SJSA1 (cell line): ENCODE measurements around the gene KCNA1. TPM values are rescaled to one million over a fixed set of nuclear protein-coding genes. Genes with fewer than 3 reads are reported as not detected.

ENCODE experiments used
- DNase-seq, 2 experiments: peaks; one replicate each; pipeline ENCODE4 v3.0.0-alpha.2; 2015 to 2020; ENCODE audit warnings: low spot score in 2 of 2, low read depth in 1 of 2
- H3K27ac ChIP-seq: fragments of 250-450 bp; sonication (Bioruptor Pico); 2 replicates; pipeline ENCODE4 v1.5.1; 2020; ENCODE audit warnings: mild to moderate bottlenecking, moderate library complexity
- H3K27me3 ChIP-seq: fragments of 250-450 bp; sonication (Bioruptor Pico); replicated peaks from 2 replicates; pipeline ENCODE4 v1.5.1; 2020; ENCODE audit warnings: mild to moderate bottlenecking, moderate library complexity
- H3K36me3 ChIP-seq: fragments of 250-450 bp; sonication (Bioruptor Pico); 2 replicates; pipeline ENCODE4 v1.5.1; 2020; ENCODE audit warnings: mild to moderate bottlenecking
- H3K4me1 ChIP-seq: fragments of 250-450 bp; sonication (Bioruptor Pico); replicated peaks from 2 replicates; pipeline ENCODE4 v1.6.1; 2021; ENCODE audit warnings: mild to moderate bottlenecking
- H3K4me3 ChIP-seq: fragments of 250-450 bp; sonication (Bioruptor Pico); 2 replicates; pipeline ENCODE4 v1.5.1; 2020; ENCODE audit warnings: mild to moderate bottlenecking
- H3K9me3 ChIP-seq: fragments of 250-450 bp; sonication (Bioruptor Pico); replicated peaks from 2 replicates; pipeline ENCODE4 v1.5.1; 2020; ENCODE audit warnings: mild to moderate bottlenecking
- total RNA-seq: library from RNA; depleted of rRNA; stranded (reverse); fragments of >200 nt; shearing (Covaris generic); gene quantifications from 2 replicates; pipeline ENCODE4 v1.2.3, GENCODE V29; 2014; rRNA removed

Gene KCNA1
- total RNA-seq, 1 experiment from 2014 or later, result not detected

DNA sequence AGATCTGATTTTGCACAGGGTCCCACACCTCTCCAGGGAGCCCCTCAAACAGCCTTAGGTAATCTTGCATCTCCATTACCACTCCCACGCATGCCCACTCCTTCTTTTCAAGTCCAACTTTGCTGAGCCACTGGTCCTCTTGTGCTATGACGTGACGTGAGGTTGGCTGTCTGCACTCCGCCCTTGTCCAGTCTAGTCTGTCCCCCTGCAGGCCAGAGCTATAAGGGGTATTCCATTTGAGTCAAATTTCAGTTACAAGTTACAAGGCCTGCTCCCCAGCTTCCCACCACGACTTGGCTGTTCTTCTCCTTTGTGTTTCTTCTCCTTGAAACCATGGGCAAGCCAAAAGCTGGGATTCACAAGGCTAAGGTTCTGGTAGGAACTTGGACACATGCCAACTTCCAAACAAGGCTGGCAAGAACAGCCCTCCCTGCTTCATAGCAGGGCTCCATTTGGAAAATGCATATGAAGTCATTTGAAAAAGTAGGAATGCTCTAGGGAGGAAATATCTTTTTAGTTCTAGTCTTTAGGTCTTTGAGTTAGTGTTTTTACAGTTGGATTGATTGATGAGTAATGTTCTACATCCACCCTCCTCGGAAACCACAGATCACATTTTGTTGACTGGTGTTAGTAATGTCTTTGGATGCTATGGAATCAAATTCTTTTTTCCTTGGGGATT lies 49.1 kb downstream of the KCNA1 start:
- no peaks in the 10 kb centered on the region for H3K9me3 ChIP-seq
- DNase-seq, result no peak
- H3K27ac ChIP-seq, result no peak overlapping the region
- H3K27me3 ChIP-seq, result peaks cover 21% of the 10 kb centered on the region
- no peak overlapping the region for H3K4me3 ChIP-seq
- no peaks in the 10 kb centered on the region for H3K36me3 ChIP-seq
- H3K4me1 ChIP-seq, result peaks cover 4% of the 10 kb centered on the region; the same call in 1 of the 2 replicates

DNA sequence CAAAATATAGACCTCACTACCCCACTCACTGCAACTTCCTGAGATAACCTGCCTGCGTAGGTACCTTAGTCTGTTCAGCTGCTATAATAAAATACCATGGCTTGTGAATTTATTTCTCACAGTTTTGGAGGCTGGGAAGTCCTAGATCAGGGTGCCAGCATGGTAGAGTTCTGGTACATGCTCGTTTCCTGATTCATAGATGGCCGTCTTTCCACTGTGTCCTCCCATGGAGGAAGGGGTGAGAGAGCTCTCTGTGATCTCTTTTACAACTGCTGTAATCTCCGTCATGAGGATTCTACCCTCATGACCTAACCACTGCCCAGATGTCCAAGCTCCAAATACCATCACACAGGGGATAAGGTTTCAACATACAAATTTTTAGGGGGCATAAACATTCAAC lies 49.7 kb downstream of the KCNA1 start:
- no peaks in the 10 kb centered on the region; the same call in 1 of the 2 replicates for H3K9me3 ChIP-seq
- H3K27me3 ChIP-seq, result peaks cover 19% of the 10 kb centered on the region
- DNase-seq, result no peak
- peaks cover 4% of the 10 kb centered on the region; the same call in 1 of the 2 replicates for H3K4me1 ChIP-seq
- H3K36me3 ChIP-seq, result no peaks in the 10 kb centered on the region
- no peak overlapping the region for H3K4me3 ChIP-seq
- no peak overlapping the region for H3K27ac ChIP-seq

DNA sequence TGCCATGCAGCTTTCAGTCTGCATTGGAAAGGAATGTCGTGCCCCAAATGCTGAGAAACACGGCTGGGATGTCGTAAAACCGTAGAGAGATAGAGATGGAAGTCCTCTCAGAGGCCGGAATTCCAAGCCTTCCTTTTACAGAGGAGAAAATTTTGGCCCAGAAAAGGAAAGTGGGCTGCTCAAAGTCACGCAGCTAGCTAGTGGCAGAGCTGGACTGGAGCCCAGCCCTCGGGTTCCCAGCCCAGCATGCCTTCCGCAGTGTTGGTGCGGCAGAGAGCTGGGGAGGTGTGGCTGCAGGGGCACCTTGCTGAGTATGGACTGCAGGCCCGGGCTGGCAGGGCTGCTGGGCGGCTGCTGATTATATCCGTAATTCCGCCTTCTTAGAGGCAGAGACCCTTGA lies 50.3 kb downstream of the KCNA1 start:
- no peak for DNase-seq
- no peak overlapping the region for H3K27ac ChIP-seq
- H3K4me3 ChIP-seq, result no peak overlapping the region
- no peaks in the 10 kb centered on the region; the same call in 1 of the 2 replicates for H3K9me3 ChIP-seq
- peaks cover 18% of the 10 kb centered on the region for H3K27me3 ChIP-seq
- no peaks in the 10 kb centered on the region for H3K36me3 ChIP-seq
- peaks cover 4% of the 10 kb centered on the region; the same call in 1 of the 2 replicates for H3K4me1 ChIP-seq

DNA sequence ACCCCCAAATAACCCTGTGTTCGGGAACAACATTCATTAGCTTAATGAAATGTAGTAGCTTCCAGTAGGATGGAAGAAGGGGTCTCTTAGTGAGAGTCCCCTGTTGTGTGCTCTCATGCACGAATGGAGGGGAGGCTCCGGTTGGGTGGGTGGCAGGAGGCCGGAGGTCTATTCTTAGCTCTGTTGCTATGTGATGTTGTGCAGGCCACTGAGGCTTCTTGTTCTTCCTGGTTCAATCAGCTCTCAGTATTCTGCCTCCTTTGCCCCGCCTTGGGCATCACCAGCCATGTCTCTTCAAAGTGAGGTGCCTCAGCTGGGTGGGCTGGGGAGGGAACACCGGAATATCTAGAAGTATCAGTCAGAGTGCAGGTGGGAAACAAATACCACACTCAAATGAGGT lies 50.8 kb downstream of the KCNA1 start:
- Histone ChIP-seq H3K4me3 (no peak overlapping the region), H3K36me3 (no peaks in the 10 kb centered on the region), H3K27ac (no peak overlapping the region), H3K9me3 (no peaks in the 10 kb centered on the region; the same call in 1 of the 2 replicates), H3K4me1 (peaks cover 3% of the 10 kb centered on the region; the same call in 1 of the 2 replicates), H3K27me3 (peaks cover 20% of the 10 kb centered on the region)
- DNase-seq, result no peak

DNA sequence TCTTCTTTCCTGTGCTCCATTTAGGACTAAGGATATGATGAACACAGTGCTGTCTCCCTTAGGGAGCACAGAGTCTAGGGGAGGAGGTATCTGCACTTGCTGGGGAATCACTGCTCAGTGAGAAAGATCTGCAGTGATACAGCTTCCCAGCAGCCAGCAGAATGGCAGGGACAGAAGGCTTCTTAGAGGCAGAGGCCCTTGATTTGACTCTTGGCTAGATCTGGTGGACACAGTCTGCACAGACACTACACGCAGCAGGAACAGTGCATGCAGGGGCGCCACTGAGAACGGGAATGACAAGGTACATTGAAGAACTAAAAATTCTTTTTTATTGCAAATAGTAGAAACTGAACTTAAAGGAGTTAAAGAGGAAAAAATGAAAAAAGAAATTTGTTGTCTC lies 51.6 kb downstream of the KCNA1 start:
- Histone ChIP-seq H3K27ac (no peak overlapping the region), H3K36me3 (no peaks in the 10 kb centered on the region), H3K27me3 (peaks cover 25% of the 10 kb centered on the region), H3K4me1 (no peaks in the 10 kb centered on the region; the same call in 1 of the 2 replicates), H3K4me3 (no peak overlapping the region), H3K9me3 (no peaks in the 10 kb centered on the region; the same call in 1 of the 2 replicates)
- no peak for DNase-seq

DNA sequence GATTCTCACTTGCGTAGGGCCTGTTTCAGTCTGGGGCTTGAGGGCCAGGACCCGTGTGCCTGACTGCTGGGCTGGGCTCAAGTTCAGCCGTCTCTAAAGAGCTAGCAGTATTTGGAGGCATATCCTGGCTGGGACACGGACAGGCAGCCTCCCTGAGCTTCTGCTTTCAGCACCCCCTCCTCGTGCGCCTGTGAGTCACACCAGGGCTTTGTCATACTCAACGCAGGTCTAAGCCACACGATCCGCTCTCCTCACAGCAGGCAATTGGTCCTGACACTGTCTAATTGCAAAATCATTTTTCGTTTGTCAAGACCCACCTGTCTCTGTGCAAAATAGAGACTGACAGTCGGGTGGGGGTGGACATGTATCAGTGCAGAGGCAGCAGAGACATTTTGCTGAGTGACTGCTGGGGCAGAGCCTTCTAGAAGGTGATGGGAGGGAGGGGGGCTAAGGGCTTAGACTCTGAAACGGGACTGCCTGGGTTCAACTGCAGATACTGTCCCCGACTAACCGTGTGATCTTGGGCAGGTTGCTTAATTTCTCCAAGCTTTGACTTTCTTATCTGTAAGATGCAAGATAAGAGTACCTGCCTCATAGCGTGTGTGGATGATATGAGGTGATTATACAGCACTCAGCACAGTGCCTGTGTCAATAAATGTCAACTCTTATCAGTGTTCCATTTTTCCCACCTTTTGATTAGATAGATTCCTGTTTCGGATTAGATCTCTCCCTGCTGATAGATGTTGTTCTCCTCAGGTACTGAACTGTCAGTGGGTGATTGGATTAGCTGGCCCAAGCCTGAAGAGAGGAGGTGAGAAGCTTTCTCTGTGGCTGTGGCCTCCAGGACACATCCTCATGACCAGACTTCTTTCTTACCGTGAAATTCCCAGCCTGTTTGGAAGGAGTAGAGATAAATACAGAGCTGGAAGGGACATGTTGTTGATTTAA lies 53.1 kb downstream of the KCNA1 start:
- Histone ChIP-seq H3K9me3 (no peaks in the 10 kb centered on the region; the same call in 1 of the 2 replicates), H3K27me3 (peaks cover 34% of the 10 kb centered on the region), H3K36me3 (no peaks in the 10 kb centered on the region), H3K4me3 (no peak overlapping the region), H3K4me1 (no peaks in the 10 kb centered on the region), H3K27ac (no peak overlapping the region)
- DNase-seq, result no peak

Other genes with a start within 250 kb of the KCNA1 start
- gene GALNT8, start 189.5 kb upstream of the KCNA1 start, total RNA-seq, result not detected in 2 replicates
- gene KCNA5, start 134.0 kb downstream of the KCNA1 start, total RNA-seq, result not detected in 2 replicates